HEK293T (cell line): Measurements from ENCODE around the gene CTNNBL1.
"Not testable (repeated sequence)": the region's sequence is repeated elsewhere in the genome, so short reads cannot be mapped to it uniquely, and the experiment has no call there.

Experiments
- ARNT ChIP-seq: fragments of 450-650 bp; IDR thresholded peaks from 2 replicates; pipeline ENCODE4 v1.6.1; 2017; ENCODE audit warnings: mild to moderate bottlenecking
- BHLHE40 ChIP-seq: fragments of 450-650 bp; IDR thresholded peaks from 2 replicates; pipeline ENCODE4 v1.6.1; 2016; ENCODE audit warnings: mild to moderate bottlenecking, moderate library complexity, borderline replicate concordance
- ELF4 ChIP-seq: fragments of 450-650 bp; IDR thresholded peaks from 2 replicates; pipeline ENCODE4 v1.6.1; 2017; ENCODE audit warnings: antibody characterized with exemption
- FOXA1 ChIP-seq: fragments of 450-650 bp; IDR thresholded peaks from 2 replicates; pipeline ENCODE4 v1.6.1; 2016; ENCODE audit warnings: mild to moderate bottlenecking
- FOXK2 ChIP-seq: fragments of 450-650 bp; IDR thresholded peaks from 2 replicates; pipeline ENCODE4 v1.6.1; 2016; ENCODE audit warnings: mild to moderate bottlenecking
- HDGF ChIP-seq: fragments of 450-650 bp; IDR thresholded peaks from 2 replicates; pipeline ENCODE4 v1.6.1; 2017; ENCODE audit warnings: antibody characterized with exemption, borderline replicate concordance
- L3MBTL2 ChIP-seq: fragments of 450-650 bp; conservative IDR thresholded peaks from 2 replicates; pipeline ENCODE4 v1.6.1; 2016; ENCODE audit warnings: mild to moderate bottlenecking
- LEF1 ChIP-seq: fragments of 450-650 bp; IDR thresholded peaks from 2 replicates; pipeline ENCODE4 v1.6.1; 2017; ENCODE audit warnings: mild to moderate bottlenecking, borderline replicate concordance
- PKNOX1 ChIP-seq: fragments of 450-650 bp; IDR thresholded peaks from 2 replicates; pipeline ENCODE4 v1.6.1; 2016
- SP1 ChIP-seq: fragments of 450-650 bp; IDR thresholded peaks from 2 replicates; pipeline ENCODE4 v1.6.1; 2017
- SUZ12 ChIP-seq: fragments of 450-650 bp; IDR thresholded peaks from 2 replicates; pipeline ENCODE4 v1.6.1; 2016; ENCODE audit warnings: mild to moderate bottlenecking
- TARDBP ChIP-seq: fragments of 450-650 bp; IDR thresholded peaks from 2 replicates; pipeline ENCODE4 v1.6.1; 2016

GRCh38 chr20:37664595-37664994 lies 29.2 kb upstream of the CTNNBL1 start:
- TF ChIP-seq PKNOX1, LEF1, HDGF, SP1, TARDBP, L3MBTL2, FOXA1, BHLHE40, SUZ12, ELF4, ARNT, FOXK2: not testable (repeated sequence)
